HG03571 (cell line): Measurements from ENCODE around the gene EXOC1.

Experiments used
- ATAC-seq: cut with Tn5 transposase; IDR thresholded peaks from one replicate; pipeline ENCODE4 v1.9.1; 2021; ENCODE audit not compliant: unreplicated experiment

EXOC1 gene

GRCh38 chr4:55854129-55854528, 681 bp downstream of the EXOC1 start:
- ATAC-seq: no peak

GRCh38 chr4:55857586-55857985, 4.1 kb downstream of the EXOC1 start:
- no peak for ATAC-seq

- ATAC-seq: no peak
Measured at GRCh38 chr4:55859711-55860110, 6.3 kb downstream of the EXOC1 start.

GRCh38 chr4:55864577-55865223, 11.3 kb downstream of the EXOC1 start:
- no peak for ATAC-seq

- ATAC-seq: no peak
Measured at GRCh38 chr4:55865228-55865806, 11.9 kb downstream of the EXOC1 start.

GRCh38 chr4:55866290-55866907, 13.0 kb downstream of the EXOC1 start:
- ATAC-seq: peak; percentile 62

- peak; percentile 73 for ATAC-seq
Measured at GRCh38 chr4:55866973-55867574, 13.6 kb downstream of the EXOC1 start.

GRCh38 chr4:55868581-55869090, 15.2 kb downstream of the EXOC1 start:
- no peak for ATAC-seq

GRCh38 chr4:55871299-55871800, 17.9 kb downstream of the EXOC1 start:
- ATAC-seq: no peak

- no peak for ATAC-seq
Measured at GRCh38 chr4:55874831-55875230, 21.4 kb downstream of the EXOC1 start.

- no peak for ATAC-seq
Measured at GRCh38 chr4:55876387-55876786, 22.9 kb downstream of the EXOC1 start.

- ATAC-seq: no peak
Measured at GRCh38 chr4:55879224-55879623, 25.8 kb downstream of the EXOC1 start.

- no peak for ATAC-seq
Measured at GRCh38 chr4:55880652-55881280, 27.3 kb downstream of the EXOC1 start.

GRCh38 chr4:55884093-55884850, 30.8 kb downstream of the EXOC1 start:
- no peak for ATAC-seq

GRCh38 chr4:55884851-55885219, 31.4 kb downstream of the EXOC1 start:
- ATAC-seq: no peak

GRCh38 chr4:55887594-55887993, 34.1 kb downstream of the EXOC1 start:
- ATAC-seq: no peak

- ATAC-seq: no peak
Measured at GRCh38 chr4:55892156-55892555, 38.7 kb downstream of the EXOC1 start.

- no peak for ATAC-seq
Measured at GRCh38 chr4:55896622-55897021, 43.2 kb downstream of the EXOC1 start.

GRCh38 chr4:55902677-55903076, 49.2 kb downstream of the EXOC1 start:
- no peak for ATAC-seq

GRCh38 chr4:55903577-55903976, 50.1 kb downstream of the EXOC1 start:
- no peak for ATAC-seq

GRCh38 chr4:55904576-55904975, 51.1 kb downstream of the EXOC1 start:
- no peak for ATAC-seq
